ENCODE results near the gene BRPF1.
"Not testable (repeated sequence)": the region's sequence is repeated elsewhere in the genome, so short reads cannot be mapped to it uniquely, and the experiment has no call there.

The BRPF1 gene

DNA sequence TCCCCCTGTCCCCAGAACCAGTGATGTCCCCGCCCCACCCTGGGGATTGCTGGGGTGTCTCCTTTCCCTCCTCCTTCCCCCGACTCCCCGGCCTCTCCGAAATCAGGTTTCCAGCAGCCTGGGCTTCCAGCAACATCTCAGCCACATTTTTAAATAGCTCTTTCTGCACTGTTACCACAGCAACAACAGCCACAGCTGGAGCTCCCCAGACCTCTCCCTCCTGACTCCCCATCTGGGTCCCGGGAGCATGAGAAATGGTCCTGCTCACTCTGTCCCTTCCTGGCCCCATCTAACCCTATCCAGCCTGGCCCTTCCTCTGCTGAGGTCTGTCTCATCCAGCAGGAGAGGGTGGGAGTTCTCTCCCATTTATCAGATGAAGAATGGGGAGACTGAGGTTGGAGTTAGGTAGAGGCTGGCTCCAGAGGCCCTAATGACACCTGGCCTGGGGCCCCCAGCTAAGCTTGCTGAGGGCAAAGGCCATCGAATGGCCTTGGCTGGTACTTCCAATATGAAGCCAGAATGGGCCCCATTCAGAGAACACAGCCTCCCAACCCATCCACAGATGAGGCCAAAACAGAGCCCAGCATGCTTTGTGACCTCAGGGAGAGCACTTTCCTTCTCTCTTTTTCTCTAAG is 36.7 kb downstream of the BRPF1 start:
- no peak for DNase-seq (ENCODE audit: low read depth in 3 of 3)

DNA sequence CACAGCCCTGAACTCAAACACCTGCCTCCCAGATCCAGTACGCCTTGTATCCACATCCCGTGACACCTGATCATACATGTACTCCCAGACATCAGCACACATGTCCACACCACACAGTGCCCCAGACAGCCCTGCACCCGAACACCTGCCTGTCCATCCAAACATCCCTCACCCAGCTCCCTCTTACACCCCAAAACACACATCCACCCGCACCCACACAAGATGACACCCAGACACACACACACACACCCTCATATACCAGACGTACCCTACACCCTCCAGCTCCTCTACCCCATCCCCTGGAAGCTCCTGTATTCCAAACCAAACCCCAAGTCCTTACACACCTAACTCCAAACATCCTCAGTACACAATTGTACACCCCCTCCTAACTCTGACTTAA is 37.5 kb downstream of the BRPF1 start:
- no peak for DNase-seq (ENCODE audit: low read depth in 3 of 3)

- DNase-seq (ENCODE audit: low read depth in 3 of 3) = peak; percentile 36 to 54 (median 40)
Measured at GRCh38 chr3:9769426-9770275, 38.1 kb downstream of the BRPF1 start, which contains the start of gene CAMK1. Gene CAMK1 (minus strand): TSS chr3:9769947. CDS start chr3:9767749, 2,198 bp downstream.

DNA sequence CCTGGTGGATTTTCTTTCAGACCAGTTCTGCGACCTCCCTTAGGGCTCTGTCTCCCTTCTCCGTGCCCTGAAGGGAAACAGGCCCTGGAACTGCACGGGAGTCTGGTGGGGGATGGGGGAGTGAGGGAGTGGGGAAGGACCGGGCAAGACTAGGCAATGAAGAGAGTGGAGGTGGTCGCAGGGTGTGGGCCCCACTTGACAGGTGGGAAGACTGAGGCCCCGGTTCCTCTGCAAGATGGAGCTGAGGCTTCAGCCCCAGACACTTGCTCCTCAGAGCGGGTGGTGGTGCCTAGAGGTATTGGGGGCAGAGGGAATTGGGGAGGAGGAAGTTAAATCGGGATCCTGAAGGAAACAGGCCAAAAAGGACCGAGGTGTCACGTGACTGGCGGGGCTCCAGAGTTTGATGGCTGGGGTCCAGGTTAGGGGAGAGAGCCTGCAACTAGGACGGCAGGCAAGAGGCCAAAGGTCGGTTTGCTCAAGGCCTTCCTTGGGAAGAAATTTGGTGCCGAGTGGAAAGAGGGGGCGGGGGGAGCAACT is 38.8 kb downstream of the BRPF1 start:
- no peak for DNase-seq (ENCODE audit: low read depth in 3 of 3)

GRCh38 chr3:9771007-9771406 is 39.5 kb downstream of the BRPF1 start:
- not testable (repeated sequence) for DNase-seq (ENCODE audit: low read depth in 3 of 3)

GRCh38 chr3:9776896-9777693 is 45.6 kb downstream of the BRPF1 start:
- no peak for DNase-seq (ENCODE audit: low read depth in 3 of 3)

DNA sequence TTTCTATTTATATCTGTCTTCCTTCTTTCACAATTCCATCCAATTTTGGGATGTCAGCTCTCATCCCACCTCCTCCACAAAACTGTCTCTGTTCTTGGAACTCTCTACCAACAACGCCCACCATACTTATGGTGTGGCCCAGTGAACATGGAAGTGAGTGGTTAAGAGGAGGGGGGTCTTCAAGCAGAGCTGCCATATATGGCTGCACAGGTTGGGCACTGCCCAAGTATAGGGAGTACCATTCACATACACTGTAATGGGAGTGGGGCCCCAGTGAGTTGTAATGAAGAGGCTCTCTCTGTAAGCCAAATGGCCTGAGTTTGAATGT is 46.1 kb downstream of the BRPF1 start:
- no peak for DNase-seq (ENCODE audit: low read depth in 3 of 3)

DNA sequence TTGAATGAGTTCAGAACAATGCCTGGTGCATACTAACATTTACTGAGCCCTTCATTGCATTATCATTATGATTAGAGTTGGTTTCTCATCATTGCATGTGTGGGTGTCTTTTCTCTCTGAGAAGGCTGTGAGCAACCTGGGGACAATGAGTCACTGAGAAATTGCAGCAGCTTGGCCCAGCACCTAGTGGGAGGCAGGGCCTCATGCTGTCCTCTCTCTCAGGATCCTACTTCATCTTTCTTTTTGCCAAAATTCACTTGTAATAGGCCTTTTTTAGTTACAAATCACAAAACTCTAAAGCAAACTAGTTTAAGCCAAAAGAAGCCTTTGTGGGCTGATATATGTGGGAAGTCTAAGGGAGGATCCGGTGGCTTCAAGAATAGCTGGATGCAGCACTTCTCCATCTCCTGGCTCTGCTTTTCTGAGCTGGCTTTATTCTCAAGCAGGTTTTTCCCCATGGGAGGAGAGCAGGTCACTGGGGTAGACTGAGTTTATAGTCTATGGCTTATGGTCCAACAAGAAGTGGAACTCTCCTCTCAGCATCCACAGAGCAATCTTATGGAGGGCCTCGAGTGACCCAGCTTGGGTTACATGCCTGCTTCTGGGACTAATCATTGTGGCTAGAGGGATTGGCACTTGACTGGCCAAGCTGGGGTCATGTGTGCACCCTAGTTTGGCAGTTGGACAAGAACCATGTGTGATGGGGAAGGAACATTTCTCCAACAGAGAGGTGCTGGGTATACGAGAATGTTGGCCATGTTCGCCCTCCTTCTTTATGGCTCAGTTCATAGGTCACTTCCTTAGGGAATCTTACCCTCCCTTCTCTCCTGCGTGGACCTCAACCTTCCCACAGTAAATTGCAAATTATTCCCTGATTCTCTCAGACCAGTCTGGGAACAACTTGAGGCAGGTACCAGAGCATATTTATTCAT is 46.9 kb downstream of the BRPF1 start:
- peak in 2 of 3 experiments; percentile 28 to 36 for DNase-seq (ENCODE audit: low read depth in 3 of 3)

- no peak for DNase-seq (ENCODE audit: low read depth in 3 of 3)
Measured at GRCh38 chr3:9779075-9779593, 47.6 kb downstream of the BRPF1 start.

GRCh38 chr3:9779721-9780457 is 48.4 kb downstream of the BRPF1 start:
- DNase-seq (ENCODE audit: low read depth in 3 of 3) = no peak

- DNase-seq (ENCODE audit: low read depth in 3 of 3) = no peak
Measured at GRCh38 chr3:9780458-9780812, 48.9 kb downstream of the BRPF1 start.

GRCh38 chr3:9780910-9781309 is 49.4 kb downstream of the BRPF1 start:
- no peak for DNase-seq (ENCODE audit: low read depth in 3 of 3)

DNA sequence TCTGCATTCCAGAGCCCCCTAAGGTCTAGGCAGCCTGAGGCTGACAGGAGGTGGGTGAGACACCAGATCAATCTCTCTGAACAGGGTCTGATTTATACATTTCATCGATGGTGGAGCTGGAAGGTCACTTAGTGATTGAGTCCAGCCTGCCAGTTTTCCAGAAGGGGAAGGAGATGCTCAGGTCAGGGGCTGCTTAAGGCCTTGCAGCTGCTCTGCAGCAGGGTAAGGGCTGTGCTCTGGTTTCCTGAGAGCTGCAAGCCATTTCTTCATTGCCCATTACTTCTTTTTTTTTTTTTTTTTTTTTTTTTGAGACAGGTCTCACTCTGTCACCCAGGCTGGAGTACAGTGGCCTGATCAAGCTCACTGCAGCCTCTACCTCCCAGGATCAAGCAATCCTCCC is 50.0 kb downstream of the BRPF1 start:
- no peak for DNase-seq (ENCODE audit: low read depth in 3 of 3)

DNA sequence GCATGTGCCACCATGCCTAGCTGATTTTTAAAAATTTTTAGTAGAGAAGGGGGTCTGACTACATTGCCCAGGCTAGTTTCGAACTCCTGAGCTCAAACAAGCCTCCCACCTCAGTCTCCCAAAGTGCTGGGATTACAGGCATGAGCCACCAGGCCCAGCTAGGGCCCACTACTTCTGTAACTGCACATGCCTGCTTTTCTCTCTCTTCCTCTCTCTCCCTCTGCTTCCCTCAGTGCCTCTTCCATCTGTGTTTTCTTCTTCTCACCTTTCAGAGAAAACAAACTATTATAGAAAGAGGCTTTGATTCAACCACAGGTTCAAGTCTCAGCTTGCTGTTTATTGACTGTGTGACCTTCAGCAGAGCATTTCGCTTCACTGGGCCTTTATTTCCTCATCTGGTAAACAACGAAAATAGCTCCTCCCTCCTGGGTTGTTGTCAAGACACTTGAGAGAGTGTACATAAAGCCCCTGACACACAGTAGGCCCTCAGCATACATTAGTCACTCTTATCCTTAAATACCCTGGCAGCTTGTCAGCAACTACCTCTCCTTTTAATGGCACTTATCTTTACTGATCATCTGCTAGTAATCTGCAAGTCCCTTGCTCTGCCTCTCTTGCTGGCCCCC is 50.6 kb downstream of the BRPF1 start:
- DNase-seq (ENCODE audit: low read depth in 3 of 3) = no peak

DNA sequence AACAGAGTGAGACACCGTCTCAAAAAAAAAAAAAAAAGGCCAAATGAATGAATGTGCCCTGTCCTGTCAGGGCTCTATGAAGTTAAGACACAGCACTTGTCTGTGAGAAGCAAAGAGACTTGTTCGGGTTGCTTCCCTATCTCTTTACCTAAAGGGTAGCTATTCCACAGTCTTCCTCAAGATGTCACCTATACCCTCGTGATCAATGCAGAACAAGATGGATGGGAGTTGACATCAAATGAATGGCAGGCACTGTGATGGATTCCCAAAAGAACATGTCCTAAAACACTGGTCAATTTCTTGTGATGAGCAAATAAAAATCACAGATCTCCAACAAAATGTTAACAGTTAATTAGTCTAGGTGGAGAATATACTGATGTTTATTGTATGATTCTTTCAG is 51.2 kb downstream of the BRPF1 start:
- DNase-seq (ENCODE audit: low read depth in 3 of 3) = no peak

DNA sequence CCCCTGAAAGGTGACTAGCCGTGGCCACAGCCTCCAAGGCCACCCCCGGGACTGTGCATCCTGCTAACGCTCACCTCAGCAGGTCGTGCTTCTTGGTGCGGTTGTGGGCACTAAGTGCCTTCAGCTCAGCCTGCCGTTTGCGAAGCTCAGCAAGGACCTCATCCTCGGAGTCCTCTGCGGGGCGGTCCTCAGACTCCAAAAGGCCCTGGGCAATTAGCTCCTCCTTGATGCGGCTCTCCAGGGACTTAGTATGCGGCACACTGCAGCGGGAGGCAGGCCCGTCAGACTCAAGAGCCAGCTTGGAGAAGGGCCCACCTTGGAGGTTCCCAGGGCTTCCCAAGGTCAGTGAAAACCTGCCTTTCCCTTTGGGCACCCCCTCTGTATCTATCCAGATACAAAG is 52.4 kb downstream of the BRPF1 start:
- DNase-seq (ENCODE audit: low read depth in 3 of 3) = no peak

DNA sequence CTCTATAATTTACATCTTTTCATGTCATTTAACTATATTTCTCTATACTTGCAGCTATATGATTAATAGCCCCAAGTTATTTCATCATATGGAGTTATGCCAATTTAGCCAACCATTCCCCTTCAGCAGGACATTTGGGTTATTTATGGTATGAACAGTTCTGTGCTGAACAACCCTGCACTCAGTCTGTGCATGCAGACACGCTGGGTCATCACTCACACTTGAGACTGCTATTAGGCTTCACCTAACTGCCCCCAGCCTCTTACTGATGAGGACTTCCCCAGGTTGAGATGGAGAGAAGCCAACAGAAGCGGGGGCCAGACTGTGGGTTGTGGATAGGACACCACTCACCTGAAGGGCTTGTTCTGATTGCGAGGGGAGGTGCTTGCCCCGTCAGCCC is 53.4 kb downstream of the BRPF1 start:
- no peak for DNase-seq (ENCODE audit: low read depth in 3 of 3)

DNA sequence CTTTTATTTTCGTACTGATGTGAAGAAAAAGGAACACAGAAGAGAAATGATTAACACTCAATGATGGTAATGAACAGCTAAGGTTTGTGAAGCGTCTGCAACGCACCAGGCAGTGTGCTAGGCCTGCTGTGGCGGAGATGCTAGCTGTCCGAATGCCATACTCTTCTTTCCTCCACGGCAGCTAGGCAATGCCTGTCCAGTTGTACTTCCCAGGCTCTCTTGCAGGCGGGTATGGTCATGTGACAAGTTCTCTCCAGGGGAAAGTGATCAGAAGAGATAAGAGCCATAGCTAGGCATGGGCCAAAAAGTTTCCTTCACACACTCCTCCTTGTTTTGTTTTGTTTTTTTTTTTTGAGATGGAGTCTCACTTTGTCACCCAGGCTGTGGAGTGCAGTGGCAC is 54.1 kb downstream of the BRPF1 start:
- DNase-seq (ENCODE audit: low read depth in 3 of 3) = no peak

GRCh38 chr3:9786209-9786739 is 54.7 kb downstream of the BRPF1 start:
- no peak for DNase-seq (ENCODE audit: low read depth in 3 of 3)
